GM21786 (cell line): Measurements from ENCODE around the gene TICAM1.
"Not testable (repeated sequence)": the region's sequence is repeated elsewhere in the genome, so short reads cannot be mapped to it uniquely, and the experiment has no call there.

Experiments
- ATAC-seq: cut with Tn5 transposase; IDR thresholded peaks from one replicate; pipeline ENCODE4 v1.9.1; 2021; ENCODE audit not compliant: unreplicated experiment

TICAM1 gene

DNA sequence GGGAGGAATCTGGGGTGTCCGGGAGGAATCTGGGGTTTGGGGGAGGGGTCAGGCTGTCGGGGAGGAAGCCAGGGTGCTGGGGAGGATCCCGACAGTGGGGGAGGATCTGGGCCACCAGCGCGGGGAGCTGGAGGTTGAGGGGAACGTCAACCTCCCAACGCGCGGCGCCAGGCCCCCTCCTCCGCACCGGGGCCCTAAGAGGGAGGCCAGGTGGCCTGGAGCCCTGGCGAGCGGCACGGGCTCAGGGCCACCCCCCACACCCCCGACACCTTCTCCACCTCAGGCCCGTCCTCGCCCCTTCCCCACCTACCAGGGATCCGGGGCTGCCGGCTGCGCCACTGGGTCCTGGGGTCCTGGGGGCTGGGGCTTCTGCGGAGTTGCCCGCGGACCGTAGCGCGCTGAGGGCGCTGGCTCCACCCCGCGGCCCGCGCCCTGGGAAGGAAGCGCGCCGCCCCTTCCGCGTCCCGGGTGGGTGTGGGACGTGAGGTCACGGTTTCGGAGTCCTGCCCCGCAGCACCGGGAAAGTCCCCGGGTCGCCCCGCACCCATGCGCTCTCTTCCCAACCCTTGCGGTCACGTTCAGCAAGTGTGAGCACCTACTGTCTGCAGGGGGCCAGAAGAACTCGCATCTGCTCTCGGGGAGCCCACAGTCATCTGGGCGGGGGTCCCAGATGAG, at the start of gene TICAM1:
TSS of gene TICAM1 (minus strand) at position 409 of the 675 bp plus-strand sequence. CDS start 13,335 bp downstream, outside the sequence.
- no peak for ATAC-seq

DNA sequence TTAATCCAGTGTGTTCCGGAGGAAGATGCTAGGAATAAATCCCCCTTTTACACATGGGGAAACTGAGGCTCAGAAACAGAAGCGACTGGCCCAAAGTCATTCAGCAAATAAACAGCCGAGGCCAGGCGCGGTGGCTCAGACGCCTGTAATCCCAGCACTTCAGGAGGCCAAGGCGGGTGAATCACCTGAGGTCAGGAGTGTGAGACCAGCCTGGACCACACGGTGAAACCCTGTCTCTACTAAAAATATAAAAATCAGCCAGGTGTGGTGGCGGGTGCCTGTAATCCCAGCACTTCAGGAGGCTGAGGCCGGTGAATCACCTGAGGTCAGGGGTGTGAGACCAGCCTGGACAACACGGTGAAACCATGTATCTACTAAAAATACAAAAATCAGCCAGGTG, 47.5 kb upstream of the TICAM1 start:
- no peak for ATAC-seq

DNA sequence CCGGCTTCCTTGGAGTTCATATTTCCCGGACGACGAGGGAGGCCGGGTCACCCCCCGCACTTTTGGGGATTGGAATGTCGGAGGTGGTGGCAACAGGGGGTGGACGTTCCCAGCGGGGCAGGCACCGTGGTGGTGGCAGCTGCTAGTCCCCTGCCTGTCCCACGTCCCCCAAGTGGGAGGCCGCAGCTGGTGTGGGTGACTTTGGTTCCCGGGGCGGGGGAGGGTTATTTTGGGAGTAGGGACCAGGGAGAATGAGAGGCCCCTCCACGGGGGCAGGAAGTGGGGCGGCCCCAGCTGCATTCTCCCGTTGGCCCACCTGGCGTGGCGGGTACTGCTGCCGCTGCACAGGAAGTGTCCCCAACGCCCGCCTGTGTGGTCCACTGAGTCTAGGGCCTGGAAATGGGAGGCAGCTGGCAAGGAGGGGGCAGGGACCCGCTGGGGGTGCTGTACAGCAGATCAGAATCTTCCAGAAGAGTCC, 47.0 kb upstream of the TICAM1 start:
- ATAC-seq = no peak

DNA sequence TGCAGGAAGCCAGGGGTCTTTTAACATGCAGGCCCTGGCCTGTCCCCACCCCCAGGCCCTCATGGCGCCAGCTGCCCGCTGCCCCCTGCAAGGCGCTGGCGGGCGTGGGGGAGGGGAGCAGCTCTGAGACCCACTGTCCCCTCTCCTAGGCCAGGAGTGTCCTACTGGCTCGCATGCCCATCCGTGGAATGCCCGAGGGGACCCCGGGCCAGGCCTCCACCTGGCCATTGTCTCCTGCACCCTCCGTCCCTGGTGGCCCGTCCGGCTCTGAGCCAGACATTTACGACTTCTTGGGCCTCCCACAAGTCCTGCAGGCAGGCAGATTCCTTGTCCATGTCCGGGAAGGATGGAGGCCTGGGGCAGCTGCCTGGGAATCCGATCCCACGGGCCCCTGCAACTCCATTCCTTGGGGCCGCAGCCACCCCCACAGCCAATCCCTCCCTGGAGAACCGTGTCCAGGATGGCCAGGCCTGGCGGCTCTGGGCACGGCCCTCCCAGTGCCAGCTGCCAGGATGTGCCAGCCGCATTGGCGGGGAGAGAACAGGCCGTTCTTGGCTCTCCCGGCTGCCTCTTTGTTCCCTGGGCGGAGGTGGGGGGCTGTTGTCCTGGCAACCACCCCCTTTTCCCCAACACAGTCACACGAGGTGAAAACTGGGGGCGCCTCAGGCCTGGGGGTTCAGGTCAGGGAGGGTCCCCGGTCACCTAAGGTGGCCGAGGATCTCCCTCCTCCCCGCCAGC, 46.4 kb upstream of the TICAM1 start:
- ATAC-seq = no peak

DNA sequence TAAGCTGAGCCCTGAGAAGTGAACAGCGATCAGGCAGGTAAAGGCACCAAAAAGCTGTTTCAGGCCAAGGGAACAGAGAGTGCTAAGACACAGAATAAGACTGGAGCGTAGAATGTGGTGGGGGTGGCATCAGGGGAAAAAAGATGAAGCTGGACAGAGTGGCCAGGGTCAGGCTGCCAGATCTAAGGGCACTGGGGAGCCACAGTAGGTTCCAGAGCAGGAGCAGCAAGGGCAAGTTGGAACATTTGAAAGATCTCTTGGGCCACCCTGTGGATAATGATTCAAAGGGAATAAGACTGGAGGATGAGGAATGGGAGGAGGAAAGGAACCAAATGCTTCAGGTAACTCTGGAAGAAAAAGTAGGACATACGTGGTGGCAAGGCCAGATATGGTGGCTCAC, 42.4 kb upstream of the TICAM1 start:
- ATAC-seq = no peak

DNA sequence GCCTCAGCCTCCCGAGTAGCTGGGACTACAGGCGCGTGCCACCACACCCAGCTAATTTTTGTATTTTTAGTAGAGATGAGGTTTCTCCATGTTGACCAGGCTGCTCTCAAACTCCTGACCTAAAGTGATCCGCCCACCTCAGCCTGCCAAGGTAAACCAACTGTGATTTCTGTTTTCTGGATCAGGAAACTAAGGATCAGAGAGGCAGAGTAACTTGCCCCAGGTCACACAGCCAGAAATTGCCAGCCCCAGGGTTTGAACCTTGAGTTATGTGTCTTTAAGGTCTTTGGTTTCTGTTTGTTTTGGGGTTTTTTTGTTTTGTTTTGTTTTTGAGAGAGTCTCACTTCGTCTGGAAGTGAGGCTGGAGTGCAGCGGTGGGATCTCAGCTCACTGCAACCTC, 40.2 kb upstream of the TICAM1 start:
- ATAC-seq = no peak

DNA sequence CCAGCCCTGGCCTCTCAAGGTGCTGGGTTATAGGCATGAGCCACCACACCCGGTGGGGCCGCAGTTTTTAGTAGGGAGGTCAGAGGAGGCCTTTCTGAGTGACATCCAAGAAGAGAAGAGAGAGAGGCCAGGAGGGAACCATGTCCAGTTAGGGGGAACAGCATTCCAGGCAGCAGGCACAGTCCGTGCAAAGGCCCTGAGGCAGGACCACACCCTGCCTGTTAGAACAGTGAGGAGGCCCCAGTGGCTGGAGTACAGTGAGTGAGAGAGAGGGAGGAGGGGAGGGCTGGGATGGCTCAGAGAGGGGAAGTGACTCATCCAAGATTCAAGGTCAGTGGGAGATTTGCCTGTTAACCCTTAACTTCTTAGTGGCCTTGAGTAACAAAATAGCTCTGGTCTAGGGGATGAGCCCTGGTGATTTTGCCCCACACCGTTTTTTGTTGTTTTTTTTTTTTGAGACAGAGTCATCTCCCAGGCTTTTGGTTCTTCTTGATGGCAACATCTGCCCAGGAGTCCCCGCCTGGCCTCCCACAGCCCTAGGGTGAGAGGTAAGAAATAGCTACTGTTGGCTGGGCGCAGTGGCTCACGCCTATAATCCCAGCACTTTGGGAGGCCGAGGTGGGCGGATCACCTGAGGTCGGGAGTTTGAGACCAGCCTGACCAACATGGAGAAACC, 38.7 kb upstream of the TICAM1 start:
- no peak for ATAC-seq

DNA sequence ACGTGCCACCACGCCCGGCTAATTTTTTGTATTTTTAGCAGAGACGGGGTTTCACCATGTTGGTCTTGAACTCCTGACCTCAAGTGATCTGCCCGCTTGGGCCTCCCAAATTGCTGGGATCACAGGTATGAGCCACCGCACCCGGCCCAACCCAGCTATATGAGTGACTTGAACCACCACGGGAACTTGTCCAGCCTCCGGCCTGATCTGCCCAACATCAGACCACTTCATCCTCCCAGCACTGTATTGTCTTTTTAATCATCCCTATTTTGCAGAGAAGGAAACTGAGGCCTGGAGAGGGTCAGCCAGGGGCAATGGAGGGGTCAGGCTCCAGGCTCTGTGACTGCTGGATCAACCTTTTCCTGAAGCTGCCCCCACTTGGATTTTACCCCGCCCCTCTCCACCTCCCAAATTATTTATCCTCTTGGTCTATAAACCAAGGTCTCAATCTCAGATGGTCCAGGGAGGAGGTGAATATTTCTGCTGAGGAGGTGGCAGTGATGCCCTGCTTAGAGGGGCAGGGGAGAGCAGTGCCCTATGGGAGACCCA, 36.8 kb upstream of the TICAM1 start:
- no peak for ATAC-seq

DNA sequence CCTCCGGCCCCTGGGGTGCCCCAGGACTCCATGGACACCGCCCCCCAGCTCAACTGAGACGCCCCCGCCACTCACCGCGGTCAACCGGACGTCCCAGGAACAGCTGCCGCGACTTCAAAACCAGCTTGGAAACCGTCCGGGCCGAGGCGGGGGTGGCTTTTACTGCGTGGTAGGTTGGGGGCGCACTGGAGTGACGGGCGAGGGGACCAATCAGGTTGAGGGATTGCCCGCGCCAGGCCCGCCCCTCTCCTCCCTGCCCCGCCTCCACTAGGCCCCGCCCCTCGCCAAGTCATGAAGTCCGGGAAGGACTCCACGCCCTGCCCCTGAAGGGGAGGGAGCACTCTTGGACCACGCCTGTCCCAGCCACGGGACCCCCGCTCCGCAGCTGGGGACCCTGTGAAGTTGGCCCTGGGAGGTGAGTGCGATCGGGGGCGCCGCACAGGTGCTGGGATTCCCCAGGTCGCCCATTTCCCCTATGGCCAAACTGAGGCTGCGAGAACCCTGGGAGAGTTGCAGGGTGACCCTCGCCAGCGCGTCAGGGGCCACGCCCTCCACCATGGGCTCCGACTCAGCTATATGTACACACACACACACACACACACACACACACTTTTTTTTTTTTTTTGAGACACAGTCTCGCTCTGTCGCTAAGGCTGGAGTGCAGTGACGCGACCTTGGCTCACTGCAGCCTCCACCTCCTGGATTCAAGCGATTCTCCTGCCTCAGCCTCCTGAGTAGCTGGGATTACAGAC, 36.2 kb upstream of the TICAM1 start, which contains the start of gene PLIN3:
TSS of gene PLIN3 (minus strand) at position 134 of the 752 bp plus-strand sequence. CDS start 6,273 bp downstream, outside the sequence.
- peak; percentile 60 for ATAC-seq

DNA sequence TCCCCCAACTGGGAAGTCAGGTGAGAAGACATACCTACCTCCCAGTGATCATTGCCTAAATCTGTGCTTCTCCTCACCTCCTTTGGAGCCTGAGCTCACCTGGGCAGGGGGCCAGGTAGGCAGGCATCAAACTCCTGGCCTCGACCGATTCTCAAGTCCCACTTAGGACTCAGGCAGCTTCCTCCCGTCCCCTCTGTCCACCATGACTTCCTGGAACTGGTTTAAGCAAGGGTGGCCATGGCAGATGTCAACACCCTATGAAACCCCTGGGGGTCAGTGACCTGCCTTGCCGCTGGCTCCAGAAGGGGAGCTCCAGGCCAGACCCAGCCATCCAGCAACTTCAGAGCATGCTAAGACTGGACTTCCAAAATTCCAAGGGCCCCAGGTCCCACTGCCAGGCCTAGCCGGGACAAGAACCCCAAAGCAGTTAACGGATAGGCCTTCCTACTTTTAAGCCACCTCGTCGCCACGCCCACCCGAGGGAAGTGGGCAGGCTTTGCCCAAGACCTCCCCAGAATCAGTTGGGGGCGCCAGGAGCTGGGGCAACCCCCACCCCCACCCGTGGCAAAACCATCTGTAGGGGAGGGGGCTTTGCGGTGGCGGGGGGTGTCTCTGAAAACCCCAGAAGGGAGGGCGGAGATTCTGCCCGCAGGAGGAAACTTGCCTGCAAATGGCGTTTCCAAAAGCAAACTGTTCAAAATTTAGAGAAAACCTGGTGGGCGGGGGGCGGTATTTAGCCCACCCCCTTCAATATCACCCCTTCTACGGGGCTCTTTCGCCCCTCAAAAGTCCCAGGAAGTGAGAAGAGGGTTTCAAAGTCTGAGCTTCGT, 35.3 kb upstream of the TICAM1 start:
- ATAC-seq = no peak

DNA sequence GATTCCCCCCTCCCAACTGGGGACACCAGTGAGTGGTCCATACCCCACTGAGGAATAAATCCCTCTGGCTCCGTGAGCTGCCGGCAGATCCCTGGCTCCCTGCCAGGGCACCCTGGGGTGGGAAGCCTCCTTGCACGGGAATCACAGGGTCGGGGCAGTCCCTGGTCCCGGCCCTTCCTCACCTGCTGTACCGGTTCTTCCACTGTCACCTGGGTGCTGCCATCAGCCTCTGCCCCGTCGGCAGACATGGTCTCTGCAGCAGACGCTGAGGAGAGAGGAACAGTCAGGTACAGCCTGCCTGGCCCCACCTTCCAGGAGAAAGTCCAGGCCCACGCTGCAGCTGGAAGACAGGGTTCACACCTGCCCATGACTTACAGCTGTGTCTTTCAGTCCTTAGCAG, 29.6 kb upstream of the TICAM1 start:
- no peak for ATAC-seq

DNA sequence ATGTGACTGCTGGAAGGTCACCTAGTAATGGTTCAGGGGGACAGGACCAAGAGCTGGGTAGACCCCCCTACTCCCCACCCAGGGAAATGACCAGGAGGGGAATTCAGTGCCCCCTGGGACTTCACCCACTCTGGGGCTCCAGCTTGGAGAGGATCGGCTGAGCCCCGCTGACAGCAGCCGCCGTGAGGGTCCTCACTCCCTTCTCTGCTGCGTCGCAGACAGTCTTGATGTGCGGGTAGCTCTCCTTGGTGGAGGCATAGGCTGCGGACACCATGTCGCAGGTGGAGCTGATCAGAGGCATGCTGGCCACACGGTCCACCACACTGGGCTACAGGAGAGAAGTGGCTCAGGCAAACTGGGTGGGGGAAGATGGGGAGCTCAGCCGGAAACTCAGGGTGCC, 28.2 kb upstream of the TICAM1 start:
- ATAC-seq = no peak

DNA sequence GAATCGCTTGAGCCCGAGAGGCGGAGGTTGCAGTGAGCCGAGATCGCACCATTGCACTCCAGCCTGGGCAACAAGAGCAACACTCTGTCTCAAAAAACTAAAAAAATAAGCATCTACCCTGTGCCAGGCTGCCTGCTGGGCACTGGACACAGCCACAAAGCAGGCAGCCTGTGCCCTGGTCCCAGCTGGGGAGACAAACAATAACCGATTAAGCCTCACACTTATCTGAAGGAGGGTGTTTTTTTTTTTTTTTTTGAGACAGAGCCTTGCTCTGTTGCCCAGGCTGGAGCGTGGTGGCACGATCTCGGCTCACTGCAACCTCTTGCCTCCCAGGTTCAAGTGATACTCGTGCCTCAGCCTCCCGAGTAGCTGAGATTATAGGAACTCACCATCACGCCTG, 25.0 kb upstream of the TICAM1 start:
- not testable (repeated sequence) for ATAC-seq

DNA sequence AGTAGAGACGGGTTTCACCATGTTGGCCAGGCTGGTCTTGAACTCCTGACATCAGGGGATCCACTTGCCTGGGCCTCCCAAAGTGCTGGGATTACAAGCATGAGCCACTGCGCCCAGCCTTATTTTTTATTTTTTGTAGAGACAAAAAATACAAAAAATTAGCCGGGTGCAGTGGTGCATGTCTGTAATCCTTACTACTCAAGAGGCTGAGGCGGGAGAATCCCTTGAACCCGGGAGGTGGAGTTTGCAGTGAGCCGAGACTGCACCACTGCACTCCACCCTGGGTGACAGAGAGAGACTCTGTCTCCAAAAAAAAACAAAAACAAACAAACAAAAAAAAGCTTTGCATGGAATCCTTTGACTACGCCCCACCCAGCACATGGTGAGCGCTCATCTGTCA, 22.0 kb upstream of the TICAM1 start:
- ATAC-seq = not testable (repeated sequence)

DNA sequence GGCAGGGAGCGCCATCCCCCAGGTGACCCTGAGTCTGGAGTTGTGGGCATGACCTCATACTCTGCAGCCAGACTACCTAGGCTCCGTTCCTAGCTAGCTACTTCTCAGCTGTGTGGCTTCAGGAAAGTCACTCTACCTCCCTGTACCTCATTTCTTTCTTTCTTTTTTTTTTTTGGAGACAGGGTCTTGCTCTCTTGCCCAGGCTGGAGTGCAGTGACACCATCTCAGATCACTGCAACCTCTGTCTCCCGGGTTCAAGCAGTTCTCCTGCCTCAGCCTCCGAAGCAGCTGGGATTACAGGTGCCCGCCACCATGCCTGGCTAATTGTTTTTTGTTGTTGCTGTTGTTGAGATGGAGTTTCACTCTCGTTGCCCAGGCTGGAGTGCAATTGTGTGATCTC, 21.0 kb upstream of the TICAM1 start:
- ATAC-seq = no peak

DNA sequence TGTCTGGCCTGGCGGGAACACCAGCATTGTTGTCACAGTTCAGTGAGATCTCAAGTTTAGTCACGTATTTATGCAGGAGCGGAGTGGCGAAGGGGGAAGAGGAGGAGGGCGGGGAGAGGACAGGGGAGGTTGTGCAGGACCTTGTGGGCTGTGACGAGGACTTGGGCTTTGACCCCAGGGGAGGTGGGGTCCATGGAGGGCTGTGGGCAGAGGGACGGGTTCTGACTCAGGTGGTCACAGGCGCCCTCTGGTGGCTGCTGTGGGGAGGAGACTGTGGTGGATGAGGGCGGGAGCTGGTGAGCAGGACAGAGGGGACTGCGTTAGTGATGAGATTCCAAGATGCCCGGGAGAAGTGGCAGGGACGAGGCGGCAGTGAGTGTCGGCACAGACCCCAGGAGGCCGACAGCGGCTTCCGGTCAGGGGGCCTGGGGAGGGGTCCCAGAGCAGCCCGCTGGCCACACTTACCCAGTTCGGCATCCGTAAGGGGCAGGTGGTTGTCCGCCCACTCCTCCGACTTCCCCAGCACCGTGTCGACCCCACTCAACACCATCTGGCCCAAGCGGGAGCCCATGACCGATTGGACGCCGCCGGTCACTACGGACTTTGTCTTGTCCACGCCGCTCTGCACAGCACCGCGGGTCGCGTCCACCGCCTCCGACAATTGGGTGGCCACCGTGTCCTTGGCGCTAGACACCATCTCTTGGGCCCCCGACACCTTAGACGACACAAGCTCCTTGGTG, 20.2 kb upstream of the TICAM1 start:
- ATAC-seq = no peak

DNA sequence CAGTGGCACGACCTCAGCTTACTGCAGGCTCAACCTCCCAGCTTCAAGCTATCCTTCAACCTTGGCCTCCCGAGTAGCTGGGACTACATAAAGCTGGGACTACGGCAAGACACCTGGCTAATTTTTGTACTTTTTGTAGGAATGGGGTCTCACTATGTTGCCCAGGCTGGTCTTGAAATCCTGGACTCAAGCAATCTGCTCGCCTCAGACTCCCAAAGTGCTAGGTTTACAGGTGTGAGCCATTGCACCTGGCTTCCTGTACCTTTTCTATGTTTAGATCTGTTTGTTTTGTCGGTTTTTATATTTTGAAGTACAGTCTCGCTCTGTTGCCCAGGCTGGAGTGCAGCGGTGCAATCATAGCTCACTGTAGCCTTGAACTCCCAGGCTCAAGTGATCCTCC, 17.5 kb upstream of the TICAM1 start:
- no peak for ATAC-seq

DNA sequence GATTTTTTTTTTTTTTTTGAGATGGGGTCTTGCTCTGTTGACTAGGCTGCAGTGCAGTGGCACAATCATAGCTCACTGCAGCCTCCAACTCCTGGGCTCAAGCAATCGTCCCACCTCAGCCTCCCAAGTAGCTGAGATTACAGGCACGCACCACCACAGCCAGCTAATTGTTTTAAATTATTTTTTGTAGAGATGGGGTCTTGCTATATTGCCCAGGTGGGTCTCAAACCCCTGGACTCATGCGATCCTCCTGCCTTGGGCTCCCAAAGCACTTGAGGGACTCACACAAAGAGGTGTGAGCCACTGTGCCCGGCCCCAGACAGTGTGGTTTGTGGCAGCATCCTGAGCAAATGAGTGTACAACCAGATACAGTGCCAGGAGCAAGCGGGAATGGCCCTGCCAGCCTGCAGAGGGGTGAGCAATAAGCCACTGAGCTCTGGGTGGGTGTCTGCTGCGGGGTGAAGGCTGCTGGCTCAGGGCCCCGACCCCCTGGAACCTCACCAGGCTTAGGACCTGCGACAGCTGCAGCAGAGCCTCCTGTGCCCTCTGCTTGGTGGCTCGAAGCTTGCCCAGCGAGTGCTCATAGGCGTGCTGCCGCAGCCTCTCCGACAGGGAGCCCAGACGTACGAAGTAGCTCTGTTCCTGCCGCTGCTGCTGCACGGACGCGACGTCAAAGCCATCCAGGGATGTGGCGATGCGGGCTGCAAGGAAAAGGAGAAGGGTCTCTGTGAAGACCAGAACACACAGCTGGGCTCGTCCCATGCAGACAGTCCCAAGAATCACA, 15.9 kb upstream of the TICAM1 start:
- no peak for ATAC-seq
